Sciatic nerve (tissue), 2 donors: Measurements from ENCODE around the gene NUP62CL. TPM values are rescaled to one million over a fixed set of nuclear protein-coding genes. Genes with fewer than 3 reads are reported as not detected.
A peak's percentile ranks its signal among the peaks of the same experiment; 100 is the strongest.
"Not testable (repeated sequence)": the region's sequence is repeated elsewhere in the genome, so short reads cannot be mapped to it uniquely, and the experiment has no call there.

Source experiments
- ATAC-seq: fragments of 200-7000 bp; cut with Tn5 transposase; one replicate; pipeline ENCODE4 v1.9.1; 2020; ENCODE audit warnings: mild to moderate bottlenecking, moderate library complexity
- DNase-seq: peaks from one replicate; pipeline ENCODE4 v3.0.0-alpha.2; 2020; ENCODE audit warnings: low spot score
- intact Hi-C: fragments of 100-400 bp; cut with DNase I; formaldehyde crosslinking; loops from one replicate; pipeline ENCODE4 v1.14.2; 2022
- total RNA-seq: library from RNA; stranded (reverse); fragmentation: NEBNext Ultra II Directional; extraction: Animal tissue kit (Norgen Biotek cat#: 25700); gene quantifications from one replicate; pipeline ENCODE4 v1.2.1, GENCODE V29; 2021
- donor health status: DM: no; HTN: no; CAD: no.
- donor health status: DM: no; HTN: no; CAD: no.

NUP62CL gene
- total RNA-seq, 1 donor from 2014 or later = 0.62 TPM

GRCh38 chrX:107155621-107156430, 50.4 kb downstream of the NUP62CL start:
- ATAC-seq, DNase-seq, intact Hi-C loops: not testable (repeated sequence)

DNA sequence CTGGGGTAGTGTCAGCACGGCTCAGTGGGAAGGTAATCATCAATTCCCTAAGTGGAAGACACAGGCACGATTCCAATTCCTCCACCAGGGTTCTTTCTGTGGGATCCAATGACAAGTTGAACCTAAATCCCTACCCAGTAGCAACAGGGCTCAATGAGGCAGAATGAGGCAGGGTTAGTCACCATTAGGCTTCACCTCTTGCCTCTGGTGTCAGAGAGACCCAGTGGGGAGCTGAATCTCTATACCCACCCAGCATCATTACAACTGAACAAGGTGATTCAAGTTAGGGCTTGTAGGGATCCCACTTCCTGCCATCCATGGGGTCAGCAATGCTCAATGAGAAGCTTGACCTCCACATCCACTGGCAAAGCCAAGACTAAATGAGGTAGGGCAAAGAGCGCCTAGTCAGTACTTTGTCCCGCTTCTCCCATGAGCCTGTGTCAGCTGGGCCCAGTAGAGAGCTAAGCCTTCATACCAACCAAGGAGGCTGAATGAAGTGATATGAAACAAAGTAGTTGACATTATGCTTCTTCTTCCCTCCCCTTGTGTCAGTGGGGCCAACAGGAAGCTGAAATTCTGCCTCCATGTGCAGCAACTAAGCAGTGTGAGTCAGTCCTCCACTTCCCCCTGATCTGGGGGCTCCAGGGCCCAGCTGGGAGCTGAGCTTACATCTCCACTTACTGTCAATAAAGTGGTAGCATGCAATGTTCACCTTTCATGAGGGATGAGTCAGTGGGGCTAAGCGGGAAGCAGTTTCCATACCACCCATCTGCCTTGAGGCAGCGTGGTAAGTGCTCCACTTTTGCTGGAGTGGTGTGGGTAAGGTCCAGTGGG, 51.2 kb downstream of the NUP62CL start:
- intact Hi-C loops = no loop called here
- DNase-seq = no peak
- ATAC-seq = no peak

GRCh38 chrX:107153005-107153404, 53.2 kb downstream of the NUP62CL start:
- intact Hi-C loops = no loop called here
- no peak for ATAC-seq
- DNase-seq = no peak

DNA sequence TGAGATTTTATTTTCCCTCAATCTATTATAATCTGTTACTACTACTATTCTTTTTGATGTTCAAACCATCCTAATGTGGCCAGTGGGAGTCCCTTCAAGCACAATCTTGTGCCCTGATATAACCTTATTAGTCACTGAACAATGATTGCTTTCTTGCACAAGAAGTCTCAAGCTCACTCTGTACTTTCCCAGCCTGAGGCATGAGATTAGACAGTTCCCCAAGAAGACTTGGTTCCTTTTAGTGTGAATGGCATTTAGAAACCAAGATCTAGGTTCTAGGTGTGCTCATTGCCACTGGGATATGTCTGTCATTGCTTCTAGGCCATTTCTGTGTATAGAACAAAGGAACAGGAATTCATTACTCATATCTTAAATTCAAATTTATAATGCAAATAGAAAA, 59.6 kb downstream of the NUP62CL start:
- ATAC-seq = no peak
- intact Hi-C loops = no loop called here
- no peak for DNase-seq

DNA sequence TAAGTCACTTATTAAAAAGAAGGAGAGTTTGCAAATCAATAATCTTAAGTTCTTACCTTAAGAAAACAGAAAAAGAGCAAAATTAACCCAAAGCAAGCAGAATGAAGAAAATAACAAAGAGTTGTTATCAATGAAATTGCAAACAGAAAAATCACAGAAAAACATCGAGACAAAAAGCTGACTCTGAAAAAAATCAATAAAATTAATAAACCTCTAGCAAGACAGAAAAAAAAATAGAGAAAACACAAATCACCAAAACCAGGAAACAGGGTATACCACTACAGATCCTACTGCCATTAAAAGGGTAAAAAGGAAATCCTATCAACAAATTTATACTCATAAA, 70.3 kb downstream of the NUP62CL start:
- intact Hi-C loops = no loop called here
- no peak for DNase-seq
- ATAC-seq = no peak

- intact Hi-C loops = no loop called here
- no peak for DNase-seq
- ATAC-seq = no peak
Observed at GRCh38 chrX:107135049-107135964, 70.9 kb downstream of the NUP62CL start.

DNA sequence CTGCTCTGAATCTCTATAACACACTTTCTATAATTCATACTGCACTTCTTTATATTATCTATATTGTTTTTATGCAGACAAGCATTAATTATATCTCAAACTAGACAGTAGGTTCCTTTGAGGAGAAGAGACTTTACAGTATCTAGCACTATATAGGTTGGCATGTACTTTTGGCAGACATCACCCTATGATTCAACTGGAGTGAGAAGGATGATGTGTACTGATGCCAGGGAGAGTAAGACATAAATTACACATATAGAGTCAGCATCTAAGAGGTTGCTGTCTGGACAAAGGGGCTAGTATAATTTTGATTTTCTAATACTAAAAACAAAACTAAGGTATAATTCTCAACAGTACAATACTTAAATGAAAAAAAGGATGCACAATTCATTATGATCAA, 82.5 kb downstream of the NUP62CL start:
- DNase-seq = no peak
- intact Hi-C loops = no loop called here
- no peak for ATAC-seq

- DNase-seq (no peak), ATAC-seq (no peak)
- intact Hi-C loops = no loop called here
Observed at GRCh38 chrX:107119283-107119682, 87.0 kb downstream of the NUP62CL start.

DNA sequence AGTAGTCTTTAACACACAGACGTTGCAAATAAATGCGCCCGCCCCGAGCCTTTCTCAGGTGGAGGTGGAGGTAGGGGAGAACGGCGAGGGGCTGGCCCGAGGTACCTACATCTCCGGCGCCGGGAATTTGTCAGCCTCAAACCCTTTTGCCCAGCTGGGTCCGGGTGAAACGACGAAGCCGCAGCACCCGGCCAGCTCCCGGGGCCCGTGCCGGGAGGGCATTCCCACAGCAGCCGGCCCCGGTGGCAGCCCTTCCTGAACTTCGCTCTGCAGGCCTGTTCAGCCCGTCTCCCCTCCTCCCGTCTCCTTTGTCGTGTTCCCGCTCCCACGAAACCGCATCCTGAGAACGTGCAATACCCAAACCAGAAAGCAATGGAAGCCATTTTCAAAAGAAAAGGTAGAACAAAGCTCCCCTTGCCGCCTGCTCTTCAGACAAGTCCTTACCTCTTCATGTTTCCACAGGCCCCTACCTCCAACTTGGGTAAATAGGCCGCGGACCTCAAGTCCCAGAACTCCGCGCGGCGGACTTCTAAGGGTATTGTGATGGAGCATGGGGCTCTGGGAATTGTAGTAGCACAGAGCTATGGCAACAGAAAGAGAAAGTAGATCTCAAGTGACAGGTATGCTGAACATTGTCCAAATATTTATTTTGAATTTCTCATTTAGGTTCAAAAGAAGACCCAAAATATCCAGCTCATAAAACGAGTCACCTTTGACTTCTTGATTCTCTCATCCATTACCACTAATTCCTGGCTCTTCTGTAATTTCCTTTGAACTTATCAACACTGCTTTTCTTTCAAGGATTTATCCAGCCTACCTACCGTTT, 87.7 kb downstream of the NUP62CL start, which contains the start of gene RBM41:
Gene RBM41 (minus strand): TSS at position 501 of the 826 bp plus-strand sequence. CDS start 49 bp downstream, at position 452.
- intact Hi-C loops = no loop called here
- ATAC-seq (peak; percentile 98), DNase-seq (peak; percentile 83)

DNA sequence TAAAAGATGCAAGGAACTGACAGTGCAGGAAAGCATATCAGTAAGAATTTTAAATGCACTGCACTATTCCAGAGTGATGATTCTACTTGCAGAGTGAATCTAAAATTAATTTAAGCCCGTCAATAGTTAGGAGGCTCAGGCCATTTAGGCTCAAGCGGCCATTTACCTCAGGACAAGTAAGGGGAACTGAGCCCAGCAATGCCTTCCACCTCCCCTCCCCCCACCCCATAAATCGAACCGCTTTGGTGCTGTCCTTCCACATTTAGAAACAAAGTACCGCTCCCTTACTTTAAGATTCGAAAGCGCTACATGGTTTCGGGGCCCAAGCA, 88.3 kb downstream of the NUP62CL start:
- DNase-seq = no peak
- intact Hi-C loops = no loop called here
- ATAC-seq = peak; percentile 27

DNA sequence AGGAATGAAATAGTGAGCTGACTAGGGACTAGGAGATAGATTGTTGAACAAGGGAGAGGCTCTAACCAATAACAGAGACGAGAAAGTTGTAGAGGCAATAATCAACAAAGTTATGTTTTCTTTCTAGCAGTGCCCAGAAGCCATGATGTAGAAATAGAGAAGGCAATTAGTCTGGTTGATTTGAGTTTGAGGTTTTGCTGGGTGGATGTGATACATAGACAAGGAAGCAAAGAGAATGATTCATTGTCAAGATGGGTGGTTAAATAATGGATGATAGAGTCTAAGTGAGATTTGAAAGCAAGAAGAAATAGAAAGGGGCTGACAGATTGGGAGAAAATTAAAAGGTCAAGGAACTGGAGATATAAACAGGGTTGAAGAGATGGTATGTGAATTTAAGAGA, 98.8 kb downstream of the NUP62CL start:
- DNase-seq = no peak
- ATAC-seq = no peak
- intact Hi-C loops = no loop called here

- ATAC-seq (no peak), DNase-seq (no peak)
- intact Hi-C loops = no loop called here
Observed at GRCh38 chrX:107102980-107103379, 103.3 kb downstream of the NUP62CL start.

GRCh38 chrX:107076158-107076557, 130.1 kb downstream of the NUP62CL start:
- no peak for ATAC-seq
- no peak for DNase-seq
- intact Hi-C loops = no loop called here

Other genes with a start within 250 kb of the NUP62CL start
- gene MORC4, start 206.2 kb downstream of the NUP62CL start, total RNA-seq = 17.1 TPM
- 22.7 TPM for gene RBM41, start 87.6 kb downstream of the NUP62CL start, total RNA-seq
- gene DNAAF6, start 178 bp upstream of the NUP62CL start, total RNA-seq = not detected
- gene FRMPD3, start 243.2 kb upstream of the NUP62CL start, total RNA-seq = 0.09 TPM